ENCODE data around the gene KCTD4. TPM values are rescaled to one million over a fixed set of nuclear protein-coding genes. Genes with fewer than 3 reads are reported as not detected.

KCTD4 gene
- total RNA-seq, 1 experiment from 2014 or later = not detected

DNA sequence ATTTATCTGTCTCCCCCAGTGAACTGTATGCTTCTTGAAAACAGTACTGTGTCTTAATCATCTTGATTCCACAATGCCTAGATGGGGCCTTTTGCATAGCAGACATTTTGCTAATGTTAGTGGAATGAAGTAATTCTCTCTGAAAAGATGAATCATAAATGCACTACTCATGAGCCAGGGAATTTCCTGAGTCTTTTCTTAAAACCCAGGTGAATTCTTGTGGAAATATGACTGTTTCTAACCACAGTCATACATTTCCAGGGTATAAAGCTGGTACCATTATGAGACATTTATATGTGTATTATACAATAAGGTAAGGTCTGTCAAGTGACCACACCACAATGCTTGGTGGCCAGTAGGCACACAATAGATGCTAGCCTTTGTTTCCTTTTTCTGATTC, 5.5 kb upstream of the KCTD4 start:
- Mint-ChIP-seq H3K27me3 (ENCODE audit: insufficient read depth, unreplicated experiment) (no peaks in the 10 kb centered on the region), H3K27ac (ENCODE audit: unreplicated experiment) (no peak overlapping the region), H3K9me3 (ENCODE audit: unreplicated experiment) (no peaks in the 10 kb centered on the region), H3K36me3 (ENCODE audit: insufficient read depth, unreplicated experiment) (peaks cover 25% of the 10 kb centered on the region), H3K4me1 (ENCODE audit: low read depth, unreplicated experiment) (no peaks in the 10 kb centered on the region), H3K4me3 (ENCODE audit: unreplicated experiment) (no peak overlapping the region)
- no peak overlapping the region for H3K4me3 ChIP-seq (ENCODE audit: low read depth, low read length)
- intact Hi-C loops (cut with micrococcal nuclease; ENCODE audit: unreplicated experiment) = no loop called here
- ChIA-PET POLR2A (no interaction called here), CTCF (no interaction called here)
- DNase-seq = no peak
- no peaks in the 10 kb centered on the region for H3K9me3 ChIP-seq
- BruUV-seq (replicated peaks) = no TSS peak
- TF ChIP-seq CTCF (IDR thresholded peaks at IDR 0.05; ENCODE audit: insufficient read depth in 1 of 2, low read depth in 1 of 2, low read length in 1 of 2, severe bottlenecking in 1 of 2, unreplicated experiment in 1 of 2) = no peak
- H3K36me3 ChIP-seq (ENCODE audit: control insufficient read depth, insufficient read depth, low read length) = no peaks in the 10 kb centered on the region
- H3K4me1 ChIP-seq = no peaks in the 10 kb centered on the region; the same call in 1 of the 2 replicates
- no peaks in the 10 kb centered on the region for H3K27me3 ChIP-seq (replicated peaks; ENCODE audit: control insufficient read depth, insufficient read depth, low read length)

GRCh38 chr13:45205124-45205523, 4.3 kb upstream of the KCTD4 start:
- no peaks in the 10 kb centered on the region for H3K27me3 ChIP-seq (replicated peaks; ENCODE audit: control insufficient read depth, insufficient read depth, low read length)
- H3K27me3 Mint-ChIP-seq (ENCODE audit: insufficient read depth, unreplicated experiment) = no peaks in the 10 kb centered on the region
- no TSS peak for BruUV-seq (replicated peaks)
- intact Hi-C loops (cut with micrococcal nuclease; ENCODE audit: unreplicated experiment) = no loop called here
- H3K27ac Mint-ChIP-seq (ENCODE audit: unreplicated experiment) = no peak overlapping the region
- H3K4me1 ChIP-seq = no peaks in the 10 kb centered on the region; the same call in 1 of the 2 replicates
- no peak overlapping the region for H3K4me3 ChIP-seq (ENCODE audit: low read depth, low read length)
- no peaks in the 10 kb centered on the region for H3K36me3 ChIP-seq (ENCODE audit: control insufficient read depth, insufficient read depth, low read length)
- no peak for DNase-seq
- CTCF ChIA-PET = interaction anchor here (0.5 kb wide), 1 partner anchor 159 kb away, joined by 3 read pairs; no protein-coding TSS in a partner anchor
- no peak for TF ChIP-seq CTCF (IDR thresholded peaks at IDR 0.05; ENCODE audit: insufficient read depth in 1 of 2, low read depth in 1 of 2, low read length in 1 of 2, severe bottlenecking in 1 of 2, unreplicated experiment in 1 of 2)
- no peaks in the 10 kb centered on the region for H3K9me3 ChIP-seq
- H3K9me3 Mint-ChIP-seq (ENCODE audit: unreplicated experiment) = no peaks in the 10 kb centered on the region
- peaks cover 16% of the 10 kb centered on the region for H3K36me3 Mint-ChIP-seq (ENCODE audit: insufficient read depth, unreplicated experiment)
- no peaks in the 10 kb centered on the region for H3K4me1 Mint-ChIP-seq (ENCODE audit: low read depth, unreplicated experiment)
- POLR2A ChIA-PET = no interaction called here
- no peak overlapping the region for H3K4me3 Mint-ChIP-seq (ENCODE audit: unreplicated experiment)

- peaks cover 10% of the 10 kb centered on the region for H3K36me3 Mint-ChIP-seq (ENCODE audit: insufficient read depth, unreplicated experiment)
- POLR2A ChIA-PET = no interaction called here
- no peaks in the 10 kb centered on the region for H3K27me3 Mint-ChIP-seq (ENCODE audit: insufficient read depth, unreplicated experiment)
- H3K9me3 Mint-ChIP-seq (ENCODE audit: unreplicated experiment) = no peaks in the 10 kb centered on the region
- intact Hi-C loops (cut with micrococcal nuclease; ENCODE audit: unreplicated experiment) = loop anchor here (10.0 kb wide), 1 partner anchor 155 kb away; no protein-coding TSS in a partner anchor
- no peaks in the 10 kb centered on the region for H3K4me1 Mint-ChIP-seq (ENCODE audit: low read depth, unreplicated experiment)
- H3K36me3 ChIP-seq (ENCODE audit: control insufficient read depth, insufficient read depth, low read length) = no peaks in the 10 kb centered on the region
- no peak overlapping the region for H3K4me3 ChIP-seq (ENCODE audit: low read depth, low read length)
- no peak for TF ChIP-seq CTCF (IDR thresholded peaks at IDR 0.05; ENCODE audit: insufficient read depth in 1 of 2, low read depth in 1 of 2, low read length in 1 of 2, severe bottlenecking in 1 of 2, unreplicated experiment in 1 of 2)
- no peaks in the 10 kb centered on the region for H3K9me3 ChIP-seq
- DNase-seq = no peak
- H3K4me3 Mint-ChIP-seq (ENCODE audit: unreplicated experiment) = no peak overlapping the region
- peaks cover 16% of the 10 kb centered on the region for H3K4me1 ChIP-seq
- CTCF ChIA-PET = no interaction called here
- BruUV-seq (replicated peaks) = no TSS peak
- no peak overlapping the region for H3K27ac Mint-ChIP-seq (ENCODE audit: unreplicated experiment)
- H3K27me3 ChIP-seq (replicated peaks; ENCODE audit: control insufficient read depth, insufficient read depth, low read length) = no peaks in the 10 kb centered on the region
These were observed 1.1 kb downstream of the KCTD4 start for GRCh38 chr13:45199711-45200110.

Measured in Caco-2 (cell line).